ENCODE results near the gene CTXND1.

The CTXND1 gene

DNA sequence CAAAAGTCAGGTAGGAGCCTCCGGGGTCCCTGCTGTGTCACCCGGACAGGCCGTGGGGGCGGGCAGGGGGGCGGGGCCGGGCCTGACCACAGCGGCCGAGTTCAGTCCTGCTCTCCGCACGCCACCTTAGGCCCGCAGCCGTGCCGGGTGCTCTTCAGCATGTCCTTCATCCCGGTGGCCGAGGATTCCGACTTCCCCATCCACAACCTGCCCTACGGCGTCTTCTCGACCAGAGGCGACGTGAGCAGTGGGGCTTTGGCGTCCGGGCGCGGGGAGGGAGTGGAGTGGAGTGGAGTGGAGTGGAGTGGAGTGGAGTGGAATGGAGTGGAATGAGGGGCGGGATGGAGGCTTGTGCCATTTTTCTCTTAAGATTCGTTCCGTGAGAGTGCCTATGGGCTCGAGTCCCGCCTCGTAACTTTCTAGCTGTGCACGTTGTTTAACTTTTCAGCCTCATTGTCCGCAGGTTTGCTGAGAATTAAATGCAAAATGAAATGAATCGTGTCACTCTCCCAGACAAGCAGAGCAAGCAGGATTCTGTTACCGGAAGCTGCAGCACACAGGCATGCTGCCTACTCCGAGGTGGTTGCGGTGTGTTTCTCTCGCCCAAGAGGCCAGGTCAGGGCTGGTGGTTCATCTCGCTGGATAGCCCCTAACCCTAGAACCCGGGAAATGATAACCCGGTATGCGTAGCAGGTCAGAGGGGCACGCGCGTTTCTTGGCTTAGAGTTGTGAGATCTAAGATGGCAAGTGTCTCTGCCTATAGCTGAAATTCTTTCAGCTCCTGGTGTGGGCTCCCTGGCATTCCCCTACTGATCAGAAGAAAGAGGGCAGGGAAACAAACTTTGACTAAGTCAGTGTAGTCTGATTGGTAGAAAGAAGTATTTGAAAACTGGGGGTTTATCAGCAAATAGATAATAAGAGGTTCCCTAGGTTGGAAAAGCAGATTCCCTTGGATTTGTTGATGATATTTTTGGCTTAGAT is 98.8 kb downstream of the CTXND1 start, which contains the start of gene FAH:
Gene FAH, plus strand, starts transcription at position 104 of the 981 bp plus-strand sequence. Its CDS starts 56 bp downstream, at position 160.
- TF ChIP-seq, protein P1, sequence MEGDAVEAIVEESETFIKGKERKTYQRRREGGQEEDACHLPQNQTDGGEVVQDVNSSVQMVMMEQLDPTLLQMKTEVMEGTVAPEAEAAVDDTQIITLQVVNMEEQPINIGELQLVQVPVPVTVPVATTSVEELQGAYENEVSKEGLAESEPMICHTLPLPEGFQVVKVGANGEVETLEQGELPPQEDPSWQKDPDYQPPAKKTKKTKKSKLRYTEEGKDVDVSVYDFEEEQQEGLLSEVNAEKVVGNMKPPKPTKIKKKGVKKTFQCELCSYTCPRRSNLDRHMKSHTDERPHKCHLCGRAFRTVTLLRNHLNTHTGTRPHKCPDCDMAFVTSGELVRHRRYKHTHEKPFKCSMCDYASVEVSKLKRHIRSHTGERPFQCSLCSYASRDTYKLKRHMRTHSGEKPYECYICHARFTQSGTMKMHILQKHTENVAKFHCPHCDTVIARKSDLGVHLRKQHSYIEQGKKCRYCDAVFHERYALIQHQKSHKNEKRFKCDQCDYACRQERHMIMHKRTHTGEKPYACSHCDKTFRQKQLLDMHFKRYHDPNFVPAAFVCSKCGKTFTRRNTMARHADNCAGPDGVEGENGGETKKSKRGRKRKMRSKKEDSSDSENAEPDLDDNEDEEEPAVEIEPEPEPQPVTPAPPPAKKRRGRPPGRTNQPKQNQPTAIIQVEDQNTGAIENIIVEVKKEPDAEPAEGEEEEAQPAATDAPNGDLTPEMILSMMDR (IDR thresholded peaks at IDR 0.05; ENCODE audit: insufficient read depth, low read length, poor library complexity, severe bottlenecking) = no peak
- H3K4me3 ChIP-seq (replicated peaks; ENCODE audit: low read depth, low read length) = peak within 1 kb of the TSS; percentile 85
- DNase-seq (ENCODE audit: extremely low read depth, insufficient read length) = peak; percentile 84
- no peaks in the 10 kb centered on the region for H3K27me3 ChIP-seq (replicated peaks; ENCODE audit: control insufficient read depth, insufficient read depth, low read length)
- H3K36me3 ChIP-seq (ENCODE audit: control insufficient read depth, insufficient read depth, low read length) = no peaks in the 10 kb centered on the region

DNA sequence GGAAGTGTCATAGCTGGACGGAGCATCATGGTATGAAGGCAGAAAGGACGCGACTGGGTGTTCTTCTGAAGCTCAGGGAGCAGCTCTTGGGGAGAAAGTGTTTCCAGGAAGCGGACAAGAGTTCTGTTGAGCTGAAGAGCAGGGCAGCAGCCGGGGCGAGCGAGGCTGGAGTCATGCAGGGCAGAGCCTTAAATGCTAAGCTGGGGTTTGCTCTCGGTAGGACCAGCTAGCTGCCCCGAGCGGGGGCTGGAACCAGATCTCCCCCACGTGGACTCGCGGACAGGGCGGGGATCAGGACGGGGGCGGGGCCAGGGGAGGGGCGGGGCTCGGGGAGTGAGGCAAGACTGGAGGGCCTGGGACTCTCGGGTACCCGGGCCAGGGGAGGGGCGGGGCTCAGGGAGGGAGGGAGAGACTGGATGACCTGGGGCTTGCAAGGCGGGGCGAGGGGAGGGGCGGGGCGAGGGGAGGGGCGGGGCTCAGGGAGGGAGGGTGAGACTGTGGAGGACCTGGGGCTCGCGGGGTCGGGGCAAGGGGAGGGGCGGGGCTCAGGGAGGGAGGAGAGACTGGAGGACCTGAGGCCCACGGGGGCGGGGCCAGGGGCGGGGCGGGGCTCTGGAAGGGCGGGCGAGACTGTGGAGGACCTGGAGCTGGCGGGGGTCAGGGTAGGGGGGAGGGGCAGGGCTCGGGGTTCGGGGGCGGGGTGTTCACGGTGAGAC is 99.7 kb downstream of the CTXND1 start:
- Histone ChIP-seq H3K36me3 (ENCODE audit: control insufficient read depth, insufficient read depth, low read length) (no peaks in the 10 kb centered on the region), H3K4me3 (replicated peaks; ENCODE audit: low read depth, low read length) (peak overlapping the region; percentile 85)
- peak; percentile 91 for DNase-seq (ENCODE audit: extremely low read depth, insufficient read length)

DNA sequence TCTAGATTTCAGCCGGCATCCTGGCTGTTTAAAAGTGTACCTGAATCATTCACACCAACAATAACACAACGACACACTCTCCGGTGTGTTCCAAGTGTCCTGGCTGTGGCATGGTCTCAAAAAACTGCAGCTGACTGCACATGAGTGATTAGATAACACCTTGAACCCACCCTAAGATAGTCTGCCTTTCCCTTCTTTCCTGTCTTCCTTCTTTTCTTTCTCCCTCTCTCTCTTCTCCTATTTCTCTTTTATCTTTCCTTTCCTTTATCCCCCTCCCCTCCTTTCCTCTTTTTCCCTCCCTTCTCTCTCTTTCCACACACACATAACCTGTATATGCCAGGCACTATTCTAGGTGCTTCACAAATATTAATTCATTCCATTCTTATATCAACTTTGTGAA is 100.4 kb downstream of the CTXND1 start:
- Histone ChIP-seq H3K4me3 (replicated peaks; ENCODE audit: low read depth, low read length) (no peak overlapping the region), H3K36me3 (ENCODE audit: control insufficient read depth, insufficient read depth, low read length) (no peaks in the 10 kb centered on the region), H3K27me3 (replicated peaks; ENCODE audit: control insufficient read depth, insufficient read depth, low read length) (no peaks in the 10 kb centered on the region)
- DNase-seq (ENCODE audit: extremely low read depth, insufficient read length) = no peak
- TF ChIP-seq, protein P1 (IDR thresholded peaks at IDR 0.05; ENCODE audit: insufficient read depth, low read length, poor library complexity, severe bottlenecking) = no peak

More for the DNA sequence above, 99.7 kb downstream of the CTXND1 start:
- no peaks in the 10 kb centered on the region for H3K27me3 ChIP-seq (replicated peaks; ENCODE audit: control insufficient read depth, insufficient read depth, low read length)
- TF ChIP-seq, protein P1 (IDR thresholded peaks at IDR 0.05; ENCODE audit: insufficient read depth, low read length, poor library complexity, severe bottlenecking) = no peak

GRCh38 chr15:80151148-80151547 is 100.9 kb downstream of the CTXND1 start:
- no peaks in the 10 kb centered on the region for H3K27me3 ChIP-seq (replicated peaks; ENCODE audit: control insufficient read depth, insufficient read depth, low read length)
- no peak overlapping the region for H3K4me3 ChIP-seq (replicated peaks; ENCODE audit: low read depth, low read length)
- TF ChIP-seq, protein P1 (IDR thresholded peaks at IDR 0.05; ENCODE audit: insufficient read depth, low read length, poor library complexity, severe bottlenecking) = no peak
- no peaks in the 10 kb centered on the region for H3K36me3 ChIP-seq (ENCODE audit: control insufficient read depth, insufficient read depth, low read length)
- DNase-seq (ENCODE audit: extremely low read depth, insufficient read length) = no peak

Data from GM06990 (cell line).